Measurements from ENCODE around the gene SKA3.
A peak's percentile ranks its signal among the peaks of the same experiment; 100 is the strongest.
"Not testable (repeated sequence)": the region's sequence is repeated elsewhere in the genome, so short reads cannot be mapped to it uniquely, and the experiment has no call there.

SKA3 gene

DNA sequence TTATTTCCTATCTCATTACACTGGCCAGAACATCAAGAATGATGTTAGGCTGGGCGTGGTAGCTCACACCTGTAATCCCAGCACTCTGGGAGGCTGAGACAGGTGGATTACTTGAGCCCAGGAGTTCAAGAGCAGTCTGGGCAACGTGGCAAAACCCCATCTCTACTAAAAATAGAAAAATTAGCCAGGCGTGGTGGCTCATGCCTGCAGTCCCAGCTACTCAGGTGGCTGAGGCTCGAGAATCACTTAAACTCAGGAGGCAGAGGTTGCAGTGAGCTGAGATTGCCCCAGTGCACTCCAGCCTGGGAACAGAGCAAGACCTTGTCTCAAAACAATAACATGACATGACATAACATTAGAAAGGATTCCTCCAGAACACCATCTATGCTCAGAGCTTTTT lies 10.7 kb downstream of the SKA3 start:
- DNase-seq = not testable (repeated sequence)

- no peak for DNase-seq
These were observed 11.7 kb downstream of the SKA3 start for GRCh38 chr13:21164631-21165030.

GRCh38 chr13:21152251-21152899 lies 24.0 kb downstream of the SKA3 start:
- DNase-seq = no peak

- no peak for DNase-seq
These were observed 26.3 kb downstream of the SKA3 start for GRCh38 chr13:21150013-21150412.

DNA sequence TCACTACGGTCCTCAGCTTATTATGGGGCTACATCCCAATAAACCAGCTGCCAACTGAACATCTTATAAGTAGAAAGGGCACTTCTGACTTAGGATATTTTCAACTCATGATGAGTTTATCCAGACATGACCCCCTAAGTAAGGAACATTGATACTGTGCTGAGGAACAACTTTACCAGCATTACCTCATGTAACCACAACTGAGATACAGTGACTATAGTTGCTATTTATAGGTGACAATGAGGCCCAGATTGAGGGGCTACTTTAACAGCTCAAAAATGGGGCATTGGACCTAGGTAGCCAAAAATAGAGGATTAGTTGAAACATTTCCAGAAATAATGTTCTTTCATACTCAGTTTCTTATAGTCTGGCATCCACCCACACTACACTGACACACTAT lies 26.8 kb downstream of the SKA3 start:
- DNase-seq = no peak

DNA sequence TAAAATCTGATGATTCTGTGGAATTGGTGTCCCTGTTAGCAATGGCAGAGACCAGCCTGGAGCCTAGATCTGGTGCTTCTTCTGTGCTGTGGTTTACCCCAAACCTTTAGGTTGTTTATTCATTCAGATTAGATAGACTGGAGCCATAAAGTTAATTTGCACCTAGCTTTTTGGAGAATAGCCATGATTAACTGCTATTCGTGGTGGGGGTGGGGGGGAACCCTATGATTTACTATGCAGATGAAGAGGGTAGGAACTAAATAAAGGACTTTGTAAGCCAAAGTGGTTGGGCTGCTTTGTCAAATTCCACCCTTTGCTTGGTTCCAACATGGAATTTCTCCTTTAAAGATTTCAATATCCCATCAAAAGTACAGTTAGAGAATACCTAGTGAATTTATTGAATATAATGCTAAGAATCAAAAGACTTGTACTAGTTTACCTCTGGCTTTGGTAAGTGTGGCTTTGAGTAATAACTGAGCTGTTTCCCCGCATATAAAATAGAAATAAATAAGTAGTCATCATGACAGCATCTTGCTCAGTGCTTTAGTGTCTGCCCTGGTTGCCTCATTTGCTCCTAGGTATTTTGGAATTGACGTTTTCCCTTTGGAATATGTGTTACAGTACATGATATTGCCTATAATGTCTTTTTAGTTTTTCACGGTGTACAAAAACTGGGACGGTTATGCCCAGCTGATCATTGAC lies 27.6 kb downstream of the SKA3 start:
- DNase-seq = no peak

- DNase-seq = no peak
These were observed 28.5 kb downstream of the SKA3 start for GRCh38 chr13:21147827-21148226.

GRCh38 chr13:21142766-21143165 lies 33.6 kb downstream of the SKA3 start:
- DNase-seq = no peak

GRCh38 chr13:21139374-21139773 lies 37.0 kb downstream of the SKA3 start:
- no peak for DNase-seq

- DNase-seq = no peak
These were observed 37.8 kb downstream of the SKA3 start for GRCh38 chr13:21138561-21138960.

GRCh38 chr13:21137696-21138095 lies 38.7 kb downstream of the SKA3 start:
- DNase-seq = no peak

DNA sequence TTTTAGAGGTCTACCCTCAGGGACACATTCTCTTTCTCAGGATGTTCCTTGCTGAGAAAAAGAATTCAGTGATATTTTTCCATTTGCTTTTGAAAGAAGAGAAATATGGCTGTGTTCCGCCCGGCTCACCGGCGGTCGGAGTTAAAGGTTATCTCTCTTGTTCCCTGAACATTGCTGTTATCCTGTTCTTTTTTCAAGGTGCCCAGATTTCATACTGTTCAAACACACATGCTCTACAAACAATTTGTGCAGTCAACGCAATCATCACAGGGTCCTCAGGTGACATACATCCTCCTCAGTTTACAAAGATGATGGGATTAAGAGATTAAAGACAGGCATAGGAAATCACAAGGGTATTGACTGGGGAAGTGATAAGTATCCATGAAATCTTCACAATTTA lies 40.5 kb downstream of the SKA3 start:
- DNase-seq = not testable (repeated sequence)

DNA sequence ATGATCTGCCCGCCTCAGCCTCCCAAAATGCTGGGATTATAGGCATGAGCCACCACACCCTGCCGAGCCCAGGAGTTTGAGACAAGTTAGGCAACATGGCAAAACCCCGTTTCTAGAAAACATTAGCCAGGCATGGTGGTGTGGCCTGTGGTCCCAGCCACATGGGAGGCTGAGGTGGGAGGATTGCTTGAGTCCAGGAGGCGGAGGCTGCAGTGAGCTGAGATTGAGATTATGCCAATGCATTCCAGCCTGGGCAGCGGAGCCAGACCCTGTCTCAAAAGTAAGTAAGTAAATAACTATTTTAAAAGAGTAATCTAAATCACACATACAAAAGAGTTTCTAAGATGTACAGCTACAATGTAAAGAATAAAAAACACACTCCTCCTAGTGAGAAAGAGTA lies 41.9 kb downstream of the SKA3 start:
- DNase-seq = no peak

DNA sequence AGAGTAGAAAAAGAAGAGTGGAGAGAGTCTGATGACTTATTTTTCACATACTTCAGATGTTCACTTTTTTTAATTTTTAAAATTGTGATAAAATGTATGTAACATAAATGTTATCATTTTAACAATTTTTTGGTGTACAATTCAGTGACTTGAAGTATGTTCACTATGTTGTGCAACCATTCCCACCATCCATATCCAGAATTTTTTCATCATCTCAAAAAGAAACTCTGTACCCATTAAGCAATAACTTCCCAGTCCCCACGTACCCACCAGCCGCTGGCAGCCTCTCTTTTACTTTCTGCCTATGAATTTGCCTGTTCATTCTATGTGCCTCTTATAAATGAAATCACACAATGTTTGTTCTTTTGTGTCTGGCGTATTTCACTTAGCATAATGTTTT lies 43.3 kb downstream of the SKA3 start:
- DNase-seq = no peak

DNA sequence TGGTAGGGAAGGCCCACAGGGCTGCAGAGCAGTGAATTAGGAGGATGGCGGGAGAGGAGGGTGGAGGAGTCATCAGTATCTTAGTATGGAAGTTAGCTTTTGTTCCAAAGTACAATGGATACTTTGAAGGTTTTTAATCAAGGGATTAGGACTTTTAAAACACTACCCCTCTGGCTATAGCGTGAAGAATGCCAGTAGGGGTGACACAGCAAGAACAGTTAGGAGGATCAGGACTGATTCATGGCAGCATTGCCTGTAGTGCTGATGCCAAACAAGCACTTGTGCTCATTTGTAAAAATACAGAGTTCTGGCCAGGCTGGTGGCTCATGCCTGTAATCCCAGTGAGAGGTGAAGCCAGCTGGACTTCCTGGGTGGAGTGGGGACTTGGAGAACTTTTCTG lies 46.2 kb downstream of the SKA3 start:
- DNase-seq = no peak

DNA sequence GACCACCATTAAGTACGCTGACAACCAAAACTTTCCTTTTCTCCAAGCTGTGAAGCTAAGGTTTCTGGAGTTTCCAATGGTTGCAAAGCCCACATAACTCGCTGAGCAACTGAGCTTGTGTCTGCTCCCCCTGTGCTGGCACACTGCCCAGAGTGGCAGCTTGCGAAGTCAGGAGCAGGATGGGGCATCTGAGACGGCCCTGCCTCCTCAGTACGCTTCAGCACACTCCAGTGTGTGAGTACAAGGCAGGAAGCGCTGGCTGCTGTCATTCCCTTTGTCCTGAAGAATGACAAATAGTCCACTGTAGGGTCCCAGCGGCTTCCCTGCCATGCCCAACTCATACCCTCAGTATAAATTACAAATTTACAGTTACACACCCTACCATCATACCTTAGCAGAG lies 51.5 kb downstream of the SKA3 start:
- peak; percentile 43 for DNase-seq

GRCh38 chr13:21123956-21124355 lies 52.4 kb downstream of the SKA3 start:
- no peak for DNase-seq

DNA sequence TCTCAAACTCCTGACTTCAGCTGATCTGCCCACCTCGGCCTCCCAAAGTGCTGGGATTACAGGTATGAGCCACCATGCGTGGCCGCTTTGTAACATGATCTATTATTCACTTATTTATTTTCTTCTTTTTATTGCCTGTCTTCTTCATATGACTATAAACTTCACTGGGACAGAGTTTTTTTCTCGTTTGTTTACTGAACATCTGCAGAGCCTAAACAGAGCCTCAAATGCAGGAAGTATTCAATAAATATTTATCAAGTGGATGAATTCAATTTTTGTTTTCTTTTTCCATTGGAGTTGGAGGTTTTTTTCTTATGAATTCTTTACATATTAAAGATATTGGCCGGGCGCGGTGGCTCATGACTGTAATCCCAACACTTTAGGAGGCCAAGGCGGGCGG lies 54.7 kb downstream of the SKA3 start:
- DNase-seq = no peak

- no peak for DNase-seq
These were observed 56.2 kb downstream of the SKA3 start for GRCh38 chr13:21120191-21120590.

DNA sequence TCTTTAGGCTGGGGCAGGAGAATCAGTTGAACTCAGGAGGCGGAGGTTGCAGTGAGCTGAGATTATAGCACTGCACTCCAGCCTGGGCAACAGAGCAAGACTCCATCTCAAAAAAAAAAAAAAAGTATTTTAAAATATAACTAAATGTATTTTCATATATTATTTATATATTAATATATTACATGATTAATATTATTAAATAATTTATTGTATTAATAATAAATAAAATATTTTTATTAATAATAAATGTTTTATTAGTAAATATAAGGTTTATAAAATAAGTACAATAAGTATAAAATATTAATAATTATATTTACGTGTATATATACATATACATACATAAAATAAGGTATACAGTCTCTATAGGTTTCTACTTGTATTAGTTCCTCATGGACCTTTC lies 56.8 kb downstream of the SKA3 start:
- DNase-seq = no peak

DNA sequence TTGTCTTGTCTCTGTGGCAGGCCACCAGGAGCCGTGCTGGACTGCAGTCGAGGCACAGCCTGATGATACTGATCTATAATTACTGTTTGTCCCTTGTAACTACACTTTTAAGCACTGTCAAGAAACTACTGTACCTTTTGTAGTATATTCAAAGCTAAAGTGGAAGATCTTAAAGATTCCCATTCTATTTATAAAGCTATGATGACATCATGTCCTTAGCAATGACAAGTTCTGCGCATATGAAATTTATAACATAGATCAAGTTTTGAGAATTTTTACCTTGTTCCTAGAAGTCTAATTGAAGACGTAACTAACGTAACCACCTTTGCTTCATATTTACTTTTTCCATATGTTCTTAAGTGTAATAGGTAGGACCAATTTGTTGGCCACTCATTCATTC lies 58.2 kb downstream of the SKA3 start:
- no peak for DNase-seq

DNA sequence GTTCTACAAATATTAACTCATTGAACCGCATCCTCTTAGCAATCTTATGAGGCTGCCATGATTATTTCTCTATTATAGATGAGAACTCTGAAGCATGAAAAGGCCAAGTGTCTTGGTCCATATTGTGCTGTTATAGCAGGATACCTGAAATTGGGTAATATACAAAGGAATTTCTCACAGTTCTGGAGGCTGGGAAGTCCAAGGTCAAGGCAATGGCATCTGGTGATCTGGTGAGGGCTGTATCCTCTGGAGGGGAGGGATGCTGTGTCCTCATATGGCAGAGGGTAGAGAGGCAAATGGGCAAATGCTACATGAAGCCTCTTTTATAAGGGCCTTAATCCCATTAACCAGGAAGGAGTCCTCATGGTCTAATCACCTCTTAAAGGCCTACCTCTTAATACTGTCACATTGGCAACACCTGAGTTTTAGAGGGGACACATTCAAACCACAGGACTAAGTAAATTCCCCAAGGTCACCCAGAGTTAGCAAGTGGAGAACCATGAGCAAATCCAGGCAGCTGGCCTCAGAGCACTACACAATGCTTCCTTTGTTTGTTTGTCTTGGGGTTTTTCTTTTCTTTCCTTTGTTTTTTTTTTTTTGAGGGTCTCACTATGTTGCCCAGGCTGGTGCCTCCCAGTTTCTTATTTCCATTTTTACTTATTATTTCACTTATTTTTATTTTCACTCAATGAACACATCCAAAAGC lies 59.1 kb downstream of the SKA3 start:
- DNase-seq = no peak

DNA sequence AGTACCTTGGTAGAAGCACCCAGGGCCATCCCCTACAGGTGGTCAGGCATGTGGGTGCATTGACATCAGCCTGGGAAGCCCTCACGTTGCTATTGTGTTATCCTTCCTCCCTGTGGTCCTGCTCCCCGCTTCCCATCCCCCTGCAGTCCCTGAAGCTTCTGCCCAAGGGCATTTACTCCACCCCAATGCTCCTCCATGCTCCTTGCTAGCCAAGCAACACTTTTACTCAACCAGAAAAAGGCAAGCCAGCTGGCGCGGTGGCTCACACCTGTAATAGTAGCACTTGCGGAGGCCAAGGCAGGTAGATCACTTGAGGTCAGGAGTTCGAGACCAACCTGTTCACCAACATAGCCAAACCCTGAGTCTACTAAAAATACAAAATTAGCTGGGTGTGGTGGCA lies 60.2 kb downstream of the SKA3 start:
- no peak for DNase-seq

- no peak for DNase-seq
These were observed 61.1 kb downstream of the SKA3 start for GRCh38 chr13:21115231-21115630.
